GM10248 (cell line): ENCODE data around the gene CCDC192.

Source experiments
- CTCF ChIA-PET: fragments of 300-600 bp; sonication (Branson Sonifier 250); formaldehyde crosslinking; extraction: SDS; loops from one replicate; lab custom pipeline; 2021; ENCODE audit warnings: antibody characterized with exemption; lab: Yijun Ruan, JAX
- POLR2A ChIA-PET: fragments of 350-650 bp; sonication (Branson Sonifier 250); formaldehyde crosslinking; extraction: SDS; loops from one replicate; lab custom pipeline; 2020; ENCODE audit warnings: antibody characterized with exemption; lab: Yijun Ruan, JAX
- DNase-seq: peaks from one replicate; pipeline ENCODE4 v3.0.0; 2012; ENCODE audit errors: extremely low spot score
- TF ChIP-seq, protein P1 (sequence below): IDR thresholded peaks from 2 replicates; pipeline ENCODE4 v1.5.1; 2012; ENCODE audit warnings: mild to moderate bottlenecking, low read depth; ENCODE audit errors: extremely low read depth, missing control alignments, control extremely low read depth

The CCDC192 gene

DNA sequence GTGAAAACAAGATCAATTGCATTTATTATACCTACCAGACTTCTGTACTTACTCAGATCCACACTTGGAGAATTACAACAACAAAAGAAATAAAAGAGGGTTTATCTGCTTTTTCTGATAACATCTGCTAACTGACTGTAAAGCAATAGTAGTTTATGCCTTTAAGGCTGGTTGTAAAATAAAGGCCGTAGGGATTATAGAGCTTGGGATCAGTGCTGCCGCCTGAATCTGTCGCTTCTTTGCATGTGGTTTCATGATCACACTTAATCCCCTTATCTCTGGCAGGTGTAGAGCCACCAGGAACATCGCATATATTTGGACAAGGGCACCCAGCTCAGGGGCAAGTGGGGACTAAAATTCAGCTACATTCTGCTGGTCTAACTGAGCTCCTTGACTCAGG is 146.7 kb downstream of the CCDC192 start:
- CTCF ChIA-PET: interaction anchor here (1.0 to 1.6 kb wide), 2 partner anchors 10 to 363 kb away, joined by 3 to 6 read pairs; no protein-coding TSS in a partner anchor
- no peak for DNase-seq
- POLR2A ChIA-PET: no interaction called here
- TF ChIP-seq, protein P1, sequence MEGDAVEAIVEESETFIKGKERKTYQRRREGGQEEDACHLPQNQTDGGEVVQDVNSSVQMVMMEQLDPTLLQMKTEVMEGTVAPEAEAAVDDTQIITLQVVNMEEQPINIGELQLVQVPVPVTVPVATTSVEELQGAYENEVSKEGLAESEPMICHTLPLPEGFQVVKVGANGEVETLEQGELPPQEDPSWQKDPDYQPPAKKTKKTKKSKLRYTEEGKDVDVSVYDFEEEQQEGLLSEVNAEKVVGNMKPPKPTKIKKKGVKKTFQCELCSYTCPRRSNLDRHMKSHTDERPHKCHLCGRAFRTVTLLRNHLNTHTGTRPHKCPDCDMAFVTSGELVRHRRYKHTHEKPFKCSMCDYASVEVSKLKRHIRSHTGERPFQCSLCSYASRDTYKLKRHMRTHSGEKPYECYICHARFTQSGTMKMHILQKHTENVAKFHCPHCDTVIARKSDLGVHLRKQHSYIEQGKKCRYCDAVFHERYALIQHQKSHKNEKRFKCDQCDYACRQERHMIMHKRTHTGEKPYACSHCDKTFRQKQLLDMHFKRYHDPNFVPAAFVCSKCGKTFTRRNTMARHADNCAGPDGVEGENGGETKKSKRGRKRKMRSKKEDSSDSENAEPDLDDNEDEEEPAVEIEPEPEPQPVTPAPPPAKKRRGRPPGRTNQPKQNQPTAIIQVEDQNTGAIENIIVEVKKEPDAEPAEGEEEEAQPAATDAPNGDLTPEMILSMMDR: no peak

- ChIA-PET CTCF (no interaction called here), POLR2A (no interaction called here)
- no peak for DNase-seq
- TF ChIP-seq, protein P1: no peak
These were observed 148.8 kb downstream of the CCDC192 start for GRCh38 chr5:127851964-127852363.

- TF ChIP-seq, protein P1: no peak
- CTCF ChIA-PET: no interaction called here
- POLR2A ChIA-PET: no interaction called here
- DNase-seq: no peak
These were observed 151.3 kb downstream of the CCDC192 start for GRCh38 chr5:127854520-127854919.

DNA sequence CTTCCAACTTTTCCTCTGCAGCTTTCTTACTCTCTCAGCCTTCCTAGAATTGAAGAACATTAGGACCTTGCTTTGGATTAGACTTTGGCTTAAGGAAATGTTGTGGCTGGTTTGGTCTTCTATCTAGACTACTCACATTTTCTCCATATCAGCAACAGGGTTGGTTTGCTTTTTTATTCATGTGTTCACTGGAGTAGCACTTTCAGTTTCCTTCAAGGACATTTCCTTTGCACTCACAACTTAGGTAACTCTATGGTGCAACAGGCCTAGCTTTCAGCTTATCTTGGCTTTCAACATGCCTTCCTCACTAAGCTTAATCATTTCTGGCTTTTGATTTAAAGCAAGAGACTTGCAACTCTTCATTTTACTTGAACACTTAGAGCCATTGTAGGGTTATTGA is 153.1 kb downstream of the CCDC192 start:
- ChIA-PET POLR2A (no interaction called here), CTCF (interaction anchor here (1.5 to 4.0 kb wide), 3 partner anchors 10 to 14 kb away, joined by 3 to 17 read pairs (median 4); no protein-coding TSS in a partner anchor)
- TF ChIP-seq, protein P1: no peak
- no peak for DNase-seq

- no peak for DNase-seq
- POLR2A ChIA-PET: no interaction called here
- CTCF ChIA-PET: interaction anchor here (1.2 to 4.0 kb wide), 3 partner anchors 8 to 25 kb away, joined by 3 to 17 read pairs (median 5); no protein-coding TSS in a partner anchor
- TF ChIP-seq, protein P1: no peak
These were observed 155.1 kb downstream of the CCDC192 start for GRCh38 chr5:127858116-127858784.

GRCh38 chr5:127860291-127860690 is 157.1 kb downstream of the CCDC192 start:
- POLR2A ChIA-PET: no interaction called here
- no peak for DNase-seq
- CTCF ChIA-PET: interaction anchor here (0.6 to 1.7 kb wide), 5 partner anchors 10 to 226 kb away, joined by 3 to 6 read pairs (median 3); no protein-coding TSS in a partner anchor
- TF ChIP-seq, protein P1: no peak
